Measurements from ENCODE around the gene MATN3.

MATN3 gene

GRCh38 chr2:20005067-20005627, 7.3 kb downstream of the MATN3 start:
- TF ChIP-seq CTCF (conservative IDR thresholded peaks at IDR 0.05; ENCODE audit: low read depth, low read length): no peak
- H3K4me3 ChIP-seq (ENCODE audit: low read length): no peak overlapping the region
- no peak for DNase-seq (ENCODE audit: low read depth)

GRCh38 chr2:20001361-20001863, 11.1 kb downstream of the MATN3 start:
- no peak overlapping the region for H3K4me3 ChIP-seq (ENCODE audit: low read length)
- TF ChIP-seq CTCF (conservative IDR thresholded peaks at IDR 0.05; ENCODE audit: low read depth, low read length): no peak
- no peak for DNase-seq (ENCODE audit: low read depth)

- DNase-seq (ENCODE audit: low read depth): no peak
- TF ChIP-seq CTCF (conservative IDR thresholded peaks at IDR 0.05; ENCODE audit: low read depth, low read length): no peak
- no peak overlapping the region for H3K4me3 ChIP-seq (ENCODE audit: low read length)
Observed at GRCh38 chr2:19993731-19994130, 18.7 kb downstream of the MATN3 start.

- H3K4me3 ChIP-seq (ENCODE audit: low read length): no peak overlapping the region
- DNase-seq (ENCODE audit: low read depth): no peak
- TF ChIP-seq CTCF (conservative IDR thresholded peaks at IDR 0.05; ENCODE audit: low read depth, low read length): no peak
Observed at GRCh38 chr2:19991895-19992294, 20.6 kb downstream of the MATN3 start.

GRCh38 chr2:19990416-19990728, 22.1 kb downstream of the MATN3 start:
- no peak for TF ChIP-seq CTCF (conservative IDR thresholded peaks at IDR 0.05; ENCODE audit: low read depth, low read length)
- no peak for DNase-seq (ENCODE audit: low read depth)
- peak overlapping the region; percentile 93 for H3K4me3 ChIP-seq (ENCODE audit: low read length)

- DNase-seq (ENCODE audit: low read depth): peak; percentile 43
- H3K4me3 ChIP-seq (ENCODE audit: low read length): peak within 1 kb of the TSS; percentile 93
- no peak for TF ChIP-seq CTCF (conservative IDR thresholded peaks at IDR 0.05; ENCODE audit: low read depth, low read length)
Observed at GRCh38 chr2:19989667-19990415, 22.6 kb downstream of the MATN3 start, which contains the start of gene WDR35. Gene WDR35, minus strand, starts transcription at chr2:19990105. Its CDS starts 90 bp downstream, at chr2:19990015.

- H3K4me3 ChIP-seq (ENCODE audit: low read length): peak overlapping the region; percentile 93
- TF ChIP-seq CTCF (conservative IDR thresholded peaks at IDR 0.05; ENCODE audit: low read depth, low read length): no peak
- no peak for DNase-seq (ENCODE audit: low read depth)
Observed at GRCh38 chr2:19989342-19989666, 23.2 kb downstream of the MATN3 start.
